ENCODE results near the gene MSTN. TPM values are rescaled to one million over a fixed set of nuclear protein-coding genes. Genes with fewer than 3 reads are reported as not detected.

MSTN gene
- total RNA-seq, 1 experiment from 2014 or later = not detected

- Mint-ChIP-seq H3K27ac (no peak overlapping the region), H3K36me3 (ENCODE audit: insufficient read depth in 1 of 3, low read depth in 3 of 3) (no peaks in the 10 kb centered on the region), H3K4me1 (peaks cover 4 to 8% of the 10 kb centered on the region in 2 experiments), H3K27me3 (ENCODE audit: low read depth) (no peaks in the 10 kb centered on the region), H3K4me3 (no peak overlapping the region), H3K9me3 (no peaks in the 10 kb centered on the region)
- Histone ChIP-seq H3K27ac (ENCODE audit: insufficient read length, low read depth, low read length) (no peak overlapping the region), H4K20me1 (ENCODE audit: control insufficient read depth, insufficient read depth, insufficient read length) (no peaks in the 10 kb centered on the region), H3K18ac (ENCODE audit: insufficient read length, low read depth, low read length) (no peak overlapping the region), H3K79me1 (ENCODE audit: insufficient read depth, low read depth, low read length, poor library complexity, severe bottlenecking) (no peaks in the 10 kb centered on the region), H4K91ac (ENCODE audit: insufficient read length, low read depth, low read length) (no peak overlapping the region), H3K23ac (ENCODE audit: insufficient read length, low read depth, low read length) (no peak overlapping the region), H2BK15ac (ENCODE audit: low read depth, low read length) (no peak overlapping the region), H3K4ac (ENCODE audit: low read depth, low read length) (no peak overlapping the region), H3K79me2 (ENCODE audit: insufficient read depth, low read length) (no peaks in the 10 kb centered on the region), H3K56ac (ENCODE audit: insufficient read length, low read depth, low read length) (no peak overlapping the region), H2BK120ac (ENCODE audit: low read depth, low read length, poor library complexity, severe bottlenecking) (no peak overlapping the region), H2BK12ac (ENCODE audit: insufficient read length, low read depth, low read length) (no peak overlapping the region), H3K9ac (ENCODE audit: extremely low read depth, insufficient read length, low read length) (no peak overlapping the region), H3K23me2 (ENCODE audit: insufficient read length, low read depth, low read length, poor library complexity, severe bottlenecking) (no peaks in the 10 kb centered on the region), H2AK5ac (ENCODE audit: insufficient read length, low read length) (no peak overlapping the region), H2BK20ac (ENCODE audit: low read depth, low read length, poor library complexity, severe bottlenecking) (no peak overlapping the region), H3K14ac (ENCODE audit: insufficient read depth, low read length) (no peak overlapping the region), H3K9me3 (ENCODE audit: control insufficient read depth, low read depth, low read length) (no peaks in the 10 kb centered on the region), H3K27me3 (ENCODE audit: insufficient read depth, low read length) (no peaks in the 10 kb centered on the region), H3K4me2 (ENCODE audit: insufficient read depth, insufficient read length, low read length) (no peak overlapping the region), H2AFZ (ENCODE audit: low read length) (no peak overlapping the region), H3T11ph (ENCODE audit: low read length) (no peak overlapping the region), H4K5ac (ENCODE audit: insufficient read length, low read depth, low read length) (no peak overlapping the region), H2BK5ac (ENCODE audit: insufficient read length, low read length) (no peak overlapping the region), H4K8ac (replicated peaks; ENCODE audit: insufficient read length, low read depth, low read length) (no peak overlapping the region), H3K4me1 (ENCODE audit: insufficient read depth, low read length) (no peaks in the 10 kb centered on the region)
- TF ChIP-seq CTCF (conservative IDR thresholded peaks at IDR 0.05) = peak; percentile 37; the same call in 2 of the 3 replicates
- no peak for DNase-seq
- no CpG with 5 or more reads among the region's 2 CpGs for WGBS (ENCODE audit: extremely low coverage, insufficient read length, low lambda C conversion rate)
Observed at GRCh38 chr2:190084704-190085103, 22.2 kb upstream of the MSTN start.
